ENCODE measurements around the gene SOCS7.
A peak's percentile ranks its signal among the peaks of the same experiment; 100 is the strongest.
"Not testable (repeated sequence)": the region's sequence is repeated elsewhere in the genome, so short reads cannot be mapped to it uniquely, and the experiment has no call there.

SOCS7 gene

GRCh38 chr17:38421871-38422827 is 70.5 kb downstream of the SOCS7 start:
- no peak for DNase-seq

- no peak for DNase-seq
These were observed 72.8 kb downstream of the SOCS7 start for GRCh38 chr17:38424297-38424972.

- no peak for DNase-seq
These were observed 73.4 kb downstream of the SOCS7 start for GRCh38 chr17:38425031-38425430.

- no peak for DNase-seq
These were observed 74.1 kb downstream of the SOCS7 start for GRCh38 chr17:38425744-38426143.

GRCh38 chr17:38426441-38426840 is 74.8 kb downstream of the SOCS7 start:
- DNase-seq: no peak

- no peak for DNase-seq
These were observed 75.7 kb downstream of the SOCS7 start for GRCh38 chr17:38427160-38427949.

- DNase-seq: peak; percentile 33
These were observed 76.5 kb downstream of the SOCS7 start, which contains the start of gene ARHGAP23 for GRCh38 chr17:38428112-38428642. TSS of gene ARHGAP23 (plus strand) at chr17:38428464. CDS start at chr17:38428486, 22 bp downstream.

GRCh38 chr17:38428643-38429371 is 77.2 kb downstream of the SOCS7 start:
- no peak for DNase-seq

GRCh38 chr17:38429476-38430100 is 77.9 kb downstream of the SOCS7 start:
- no peak for DNase-seq

GRCh38 chr17:38430316-38430715 is 78.7 kb downstream of the SOCS7 start:
- no peak for DNase-seq

- DNase-seq: no peak
These were observed 79.2 kb downstream of the SOCS7 start for GRCh38 chr17:38430822-38431221.

- DNase-seq: no peak
These were observed 79.9 kb downstream of the SOCS7 start for GRCh38 chr17:38431346-38432145.

- DNase-seq: no peak
These were observed 82.6 kb downstream of the SOCS7 start for GRCh38 chr17:38434178-38434665.

- no peak for DNase-seq
These were observed 84.2 kb downstream of the SOCS7 start for GRCh38 chr17:38435795-38436194.

- DNase-seq: no peak
These were observed 84.7 kb downstream of the SOCS7 start for GRCh38 chr17:38436386-38436785.

- DNase-seq: not testable (repeated sequence)
These were observed 85.7 kb downstream of the SOCS7 start for GRCh38 chr17:38437313-38437712.

- DNase-seq: no peak
These were observed 87.8 kb downstream of the SOCS7 start for GRCh38 chr17:38439436-38439835.

GRCh38 chr17:38440614-38441397 is 89.2 kb downstream of the SOCS7 start:
- DNase-seq: no peak

GRCh38 chr17:38441429-38442061 is 89.9 kb downstream of the SOCS7 start:
- no peak for DNase-seq

Data from activated CD4-positive, alpha-beta T cell treated with anti-CD3 and anti-CD28 coated beads for 48 hours (primary cell).